Heart left ventricle (tissue), 16 donors: Measurements from ENCODE around the gene VIM. TPM values are rescaled to one million over a fixed set of nuclear protein-coding genes. Genes with fewer than 3 reads are reported as not detected.
"Not testable (repeated sequence)": the region's sequence is repeated elsewhere in the genome, so short reads cannot be mapped to it uniquely, and the experiment has no call there.

ENCODE experiments used
- ATAC-seq, 4 donors: fragments of 200-7000 bp; cut with Tn5 transposase; one replicate each; pipeline ENCODE4 v1.9.1; 2020 to 2022; ENCODE audit warnings: moderate library complexity in 4 of 4, mild to moderate bottlenecking in 3 of 4, moderate number of reproducible peaks in 1 of 4
- DNase-seq, 5 donors: peaks; one replicate each; pipeline ENCODE4 v3.0.0-alpha.2; 2020
- H3K27ac ChIP-seq, 12 donors: fragments of 200-600 bp; sonication (generic) in 4 of 12; one replicate each; pipeline versions ENCODE4 v1.5.0 to v1.8.0; 2016 to 2022; ENCODE audit warnings: mild to moderate bottlenecking in 2 of 12
- H3K27me3 ChIP-seq, 9 donors: fragments of 200-600 bp; sonication (generic) in 2 of 9; one replicate each; pipeline versions ENCODE4 v1.5.1 to v1.8.0; 2016 to 2022; ENCODE audit warnings: mild to moderate bottlenecking in 3 of 9
- H3K36me3 ChIP-seq, 9 donors: fragments of 200-600 bp; sonication (generic) in 2 of 9; one replicate each; pipeline versions ENCODE4 v1.5.0 to v1.8.0; 2018 to 2022; ENCODE audit warnings: mild to moderate bottlenecking in 2 of 9
- H3K4me1 ChIP-seq, 12 donors: fragments of 200-600 bp; sonication (generic) in 4 of 12; one replicate each; pipeline versions ENCODE4 v1.5.0 to v1.8.0; 2016 to 2022; ENCODE audit warnings: mild to moderate bottlenecking in 3 of 12
- H3K4me3 ChIP-seq, 12 donors: fragments of 200-600 bp; sonication (generic) in 4 of 12; one replicate each; pipeline versions ENCODE4 v1.5.0 to v1.8.0; 2017 to 2022; ENCODE audit warnings: mild to moderate bottlenecking in 9 of 12, moderate library complexity in 4 of 12
- H3K9me3 ChIP-seq, 12 donors: fragments of 200-600 bp; sonication (generic) in 4 of 12; one replicate each; pipeline versions ENCODE4 v1.5.0 to v1.8.0; 2016 to 2022; ENCODE audit warnings: mild to moderate bottlenecking in 1 of 12
- POLR2A ChIP-seq, 2 donors: fragments of 450-650 bp; IDR thresholded peaks; one replicate each; pipeline ENCODE4 v1.6.1; 2017; ENCODE audit warnings: antibody characterized with exemption in 2 of 2, mild to moderate bottlenecking in 2 of 2, moderate library complexity in 2 of 2
- WGBS, 4 donors: extraction: QIAGEN DNeasy Blood & Tissue Kit in 2 of 4; methylation state at CpG; one replicate each; pipeline versions ENCODE4 v1.1.5 to v1.1.7; 2013 to 2018; 5-methylcytosine and 5-hydroxymethylcytosine counted together
- intact Hi-C, 10 donors: fragments of 100-400 bp; cut with DNase I; formaldehyde crosslinking; loops; one replicate each; pipeline versions ENCODE4 v1.11.1 to v1.14.2; 2022
- polyA plus RNA-seq, 2 donors: library from polyadenylated mRNA; stranded (reverse); fragments of 200-250 nt; gene quantifications; one replicate each; pipeline ENCODE4 v1.2.3, GENCODE V29; 2013
- total RNA-seq, 9 donors: library from RNA; depleted of rRNA in 2 of 9; stranded (reverse); fragments of >200 nt in 2 of 9; fragmentation: NEBNext Ultra II Directional in 3 of 9; extraction: Animal tissue kit (Norgen Biotek cat#: 25700) in 3 of 9; gene quantifications; one replicate each; pipeline versions ENCODE4 v1.1.0 to v1.2.4, GENCODE V29; 2016 to 2023
- TF ChIP-seq, protein P1 (sequence below), 12 donors: fragments of 200-600 bp; sonication (generic) in 4 of 12; IDR thresholded peaks; one replicate each; pipeline versions ENCODE4 v1.5.0 to v1.8.0; 2018 to 2022; ENCODE audit warnings: antibody characterized with exemption in 12 of 12, mild to moderate bottlenecking in 5 of 12
- donor health status: ischemic (EF 13 %, LVEDD 7.1; RV severe dilation, severe dysfunction).
- donor health status: healthy with polysubstance abuse.
- donor health status: DM: no; HTN: yes; CAD: no.
- donor health status: DM: no; HTN: no; CAD: no.
- donor health status: ischemic (EF 25% LVEDD 6.9; RV normal size, moderate dysfunction).
- donor health status: ischemic (EF 25% LVEDD 5.7; RV mildly dilated, moderate dysfunction).
- donor health status: healthy.
- donor health status: DM: yes; HTN: yes; CAD: no.
- donor health status: ischemic (EF 35%, LVEDD 5.7; RV mildly dilated, moderate dysfunction).
- donor health status: nonischemic (EF 11% LVEDD 7.7; RV severe dilation, severe dysfunction).
- donor health status: DM: yes; HTN: yes; CAD: no.
- donor health status: PGD.
- donor health status: ischemic (EF 29% LVEDD 5.4; RV normal size, mild dysfunction).
- donor health status: nonischemic (EF 23%, LVEDD 6.1; RV moderate dilation, normal function).

The VIM gene
- total and polyA plus RNA-seq, 11 donors: 249 to 1,163 (median 387) TPM

DNA sequence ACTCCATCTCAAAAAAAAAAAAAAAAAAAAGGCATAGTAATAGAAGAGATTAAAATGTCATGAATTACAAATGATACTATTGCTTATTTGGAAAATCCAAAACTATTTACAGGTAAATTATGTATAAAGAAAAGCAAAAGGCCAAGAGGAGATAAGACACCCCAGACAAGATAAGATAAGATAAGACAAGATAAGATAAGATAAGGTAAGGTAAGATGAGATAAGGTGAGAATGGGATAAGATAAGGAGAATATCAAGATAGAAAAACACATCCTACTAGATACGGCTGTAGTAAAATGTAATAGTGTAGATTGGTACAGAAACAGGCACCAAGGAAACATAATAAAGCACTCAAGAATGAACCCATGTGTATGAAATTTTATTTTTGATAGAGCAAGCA is 20.9 kb downstream of the VIM start:
- Histone ChIP-seq H3K36me3 (no peaks in the 10 kb centered on the region), H3K4me1 (no peaks in the 10 kb centered on the region), H3K27ac (no peak overlapping the region), H3K9me3 (peaks cover 0 to 9% (median 0%) of the 10 kb centered on the region in 12 donors), H3K27me3 (no peaks in the 10 kb centered on the region), H3K4me3 (no peak overlapping the region)
- DNase-seq (no peak), ATAC-seq (no peak)
- TF ChIP-seq, protein P1, sequence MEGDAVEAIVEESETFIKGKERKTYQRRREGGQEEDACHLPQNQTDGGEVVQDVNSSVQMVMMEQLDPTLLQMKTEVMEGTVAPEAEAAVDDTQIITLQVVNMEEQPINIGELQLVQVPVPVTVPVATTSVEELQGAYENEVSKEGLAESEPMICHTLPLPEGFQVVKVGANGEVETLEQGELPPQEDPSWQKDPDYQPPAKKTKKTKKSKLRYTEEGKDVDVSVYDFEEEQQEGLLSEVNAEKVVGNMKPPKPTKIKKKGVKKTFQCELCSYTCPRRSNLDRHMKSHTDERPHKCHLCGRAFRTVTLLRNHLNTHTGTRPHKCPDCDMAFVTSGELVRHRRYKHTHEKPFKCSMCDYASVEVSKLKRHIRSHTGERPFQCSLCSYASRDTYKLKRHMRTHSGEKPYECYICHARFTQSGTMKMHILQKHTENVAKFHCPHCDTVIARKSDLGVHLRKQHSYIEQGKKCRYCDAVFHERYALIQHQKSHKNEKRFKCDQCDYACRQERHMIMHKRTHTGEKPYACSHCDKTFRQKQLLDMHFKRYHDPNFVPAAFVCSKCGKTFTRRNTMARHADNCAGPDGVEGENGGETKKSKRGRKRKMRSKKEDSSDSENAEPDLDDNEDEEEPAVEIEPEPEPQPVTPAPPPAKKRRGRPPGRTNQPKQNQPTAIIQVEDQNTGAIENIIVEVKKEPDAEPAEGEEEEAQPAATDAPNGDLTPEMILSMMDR (IDR thresholded peaks at IDR 0.05): no peak
- no peak for TF ChIP-seq POLR2A (IDR thresholded peaks at IDR 0.05)
- 70 to 95% (median 90%) methylated on average over 1 of the region's 1 CpG for WGBS, 4 donors
- intact Hi-C loops: no loop called here

DNA sequence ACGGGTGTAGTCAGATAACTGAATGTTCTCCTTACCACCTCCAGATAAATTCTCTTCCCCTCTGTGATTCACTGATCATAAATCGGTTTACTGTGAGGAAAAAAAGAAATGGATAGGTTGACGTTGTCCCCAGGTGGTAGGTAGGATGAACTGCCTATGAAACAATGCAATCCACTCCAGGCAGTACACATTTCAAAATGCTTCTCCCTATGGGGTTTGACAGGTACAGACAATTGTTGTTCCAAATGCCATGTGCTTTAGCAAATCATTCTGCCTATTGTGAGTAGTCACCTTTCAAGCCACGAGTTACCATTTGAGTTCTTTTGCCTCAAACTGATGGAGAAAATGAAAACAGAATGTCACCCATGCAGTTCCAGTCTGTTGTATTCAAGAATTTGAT is 21.8 kb downstream of the VIM start:
- DNase-seq: no peak
- 63 to 68% (median 66%) methylated on average over 4 of the region's 4 CpGs for WGBS, 4 donors
- Histone ChIP-seq H3K9me3 (peaks cover 0 to 9% (median 0%) of the 10 kb centered on the region in 12 donors), H3K27ac (no peak overlapping the region), H3K27me3 (no peaks in the 10 kb centered on the region), H3K36me3 (no peaks in the 10 kb centered on the region), H3K4me1 (no peaks in the 10 kb centered on the region), H3K4me3 (no peak overlapping the region)
- no peak for ATAC-seq
- intact Hi-C loops: loop anchor here in 1 of 10 donors (10.0 kb wide), 1 partner anchor 185 kb away; no protein-coding TSS in a partner anchor
- TF ChIP-seq, protein P1 (IDR thresholded peaks at IDR 0.05): peak in 4 of 12 donors; percentile 10 to 20 (median 17)
- no peak for TF ChIP-seq POLR2A (IDR thresholded peaks at IDR 0.05)

DNA sequence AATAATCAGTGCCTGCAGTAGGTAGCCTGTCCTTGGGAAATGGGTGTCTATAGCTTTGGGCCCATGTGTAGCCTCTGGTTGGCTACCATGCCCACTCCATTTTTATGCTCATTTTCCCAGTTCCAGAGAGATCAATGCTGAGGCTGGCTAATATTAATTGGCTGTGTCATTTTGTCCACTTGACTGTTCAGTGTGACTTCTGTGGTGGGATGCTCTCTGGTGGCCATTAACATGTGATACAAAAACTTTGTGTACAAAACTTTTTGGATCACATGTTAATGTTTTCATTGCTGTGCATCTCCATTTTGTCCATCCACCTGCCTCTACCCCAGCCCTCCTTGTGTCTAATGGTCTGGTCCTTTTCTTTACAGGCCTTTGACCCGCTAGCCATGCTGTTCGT is 22.7 kb downstream of the VIM start:
- Histone ChIP-seq H3K27me3 (no peaks in the 10 kb centered on the region), H3K36me3 (no peaks in the 10 kb centered on the region), H3K4me3 (no peak overlapping the region), H3K9me3 (peaks cover 0 to 9% (median 0%) of the 10 kb centered on the region in 12 donors), H3K4me1 (no peaks in the 10 kb centered on the region), H3K27ac (no peak overlapping the region)
- TF ChIP-seq, protein P1 (IDR thresholded peaks at IDR 0.05): peak in 5 of 12 donors; percentile 21 to 46 (median 34)
- no peak for TF ChIP-seq POLR2A (IDR thresholded peaks at IDR 0.05)
- no peak for ATAC-seq
- intact Hi-C loops: loop anchor here in 1 of 10 donors (10.0 kb wide), 1 partner anchor 184 kb away; no protein-coding TSS in a partner anchor
- DNase-seq: no peak
- WGBS, 4 donors: 92 to 100% (median 96%) methylated on average over 2 of the region's 2 CpGs

DNA sequence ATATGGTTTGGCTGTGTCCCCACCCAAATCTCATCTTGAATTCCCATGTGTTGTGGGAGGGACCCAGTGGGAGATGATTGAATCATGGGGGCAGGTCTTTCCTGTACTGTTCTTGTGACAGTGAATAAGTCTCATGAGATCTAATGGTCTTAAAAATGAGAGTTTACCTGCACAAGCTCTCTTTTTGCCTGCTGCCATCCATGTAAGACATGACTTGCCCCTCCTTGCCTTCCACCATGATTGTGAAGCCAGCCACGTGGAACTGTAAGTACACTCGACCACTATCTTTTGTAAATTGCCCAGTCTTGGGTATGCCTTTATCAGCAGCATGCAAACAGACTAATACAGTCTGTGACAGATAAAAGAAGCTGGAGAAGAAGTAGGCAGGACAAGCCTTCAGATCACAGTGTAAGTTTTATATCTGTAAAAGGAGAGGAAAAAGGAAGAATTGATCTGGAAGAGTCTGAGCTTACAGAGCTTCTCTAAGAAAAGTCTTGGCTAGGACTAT is 26.6 kb downstream of the VIM start:
- H3K4me1 ChIP-seq, H3K27me3 ChIP-seq, H3K36me3 ChIP-seq, ATAC-seq, H3K27ac ChIP-seq, H3K4me3 ChIP-seq, H3K9me3 ChIP-seq, DNase-seq: not testable (repeated sequence)
- WGBS, 4 donors: 79 to 88% (median 83%) methylated on average over 2 of the region's 2 CpGs
- intact Hi-C loops: loop anchor here in 9 of 10 donors (5.0 to 10.0 kb wide), 5 partner anchors 180 to 427 kb away; no protein-coding TSS in a partner anchor

DNA sequence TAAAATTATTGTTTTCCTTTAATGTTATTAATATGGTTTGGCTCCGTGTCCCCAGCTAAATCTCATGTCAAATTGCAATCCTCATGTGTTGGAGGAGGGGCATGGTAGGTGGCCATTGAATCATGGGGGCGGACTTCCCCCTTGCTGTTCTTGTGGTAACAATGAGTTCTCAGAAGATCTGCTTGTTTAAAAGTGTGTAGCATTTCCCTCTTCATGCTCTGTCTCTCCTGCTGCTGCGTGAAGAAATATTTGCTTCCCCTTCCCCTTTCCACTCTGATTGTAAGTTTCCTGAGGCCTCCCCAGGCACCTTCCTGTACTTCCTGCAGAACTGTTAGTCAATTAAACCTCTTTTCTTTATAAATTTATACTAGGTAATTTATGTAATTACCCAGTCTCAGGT is 27.5 kb downstream of the VIM start:
- no peaks in the 10 kb centered on the region for H3K27me3 ChIP-seq
- peaks cover 0 to 9% (median 0%) of the 10 kb centered on the region in 12 donors for H3K4me1 ChIP-seq
- TF ChIP-seq POLR2A (IDR thresholded peaks at IDR 0.05): no peak
- TF ChIP-seq, protein P1 (IDR thresholded peaks at IDR 0.05): no peak
- intact Hi-C loops: loop anchor here in 9 of 10 donors (5.0 to 10.0 kb wide), 5 partner anchors 179 to 428 kb away; no protein-coding TSS in a partner anchor
- ATAC-seq (no peak), DNase-seq (no peak)
- WGBS, 4 donors: 72 to 87% (median 84%) methylated on average over 3 of the region's 3 CpGs
- H3K4me3 ChIP-seq: no peak overlapping the region
- no peaks in the 10 kb centered on the region for H3K9me3 ChIP-seq
- H3K27ac ChIP-seq: no peak overlapping the region
- no peaks in the 10 kb centered on the region for H3K36me3 ChIP-seq
